Measurements from ENCODE around the gene C12orf57. TPM values are rescaled to one million over a fixed set of nuclear protein-coding genes. Genes with fewer than 3 reads are reported as not detected.

C12orf57 gene
- total and polyA plus RNA-seq, 2 of the 13 experiments (the other 11 are each of a cell fraction or from before 2014, with no cell fraction given) = 84.0 to 287 TPM

- TF ChIP-seq ZNF512B (CRISPR knock-in tag; IDR thresholded peaks at IDR 0.05; ENCODE audit: borderline replicate concordance) (no peak), ESRRA (CRISPR knock-in tag; IDR thresholded peaks at IDR 0.05; ENCODE audit: low read depth) (no peak), LBX2 (CRISPR knock-in tag; IDR thresholded peaks at IDR 0.05; ENCODE audit: borderline replicate concordance) (no peak), STAT6 (CRISPR knock-in tag; IDR thresholded peaks at IDR 0.05; ENCODE audit: borderline replicate concordance) (no peak), BHLHE40 (IDR thresholded peaks at IDR 0.05; ENCODE audit: low read length) (peak; percentile 80), CREB1 (IDR thresholded peaks at IDR 0.05) (no peak), CREB1 (CRISPR knock-in tag; IDR thresholded peaks at IDR 0.05) (no peak), MXI1 (IDR thresholded peaks at IDR 0.05; ENCODE audit: borderline replicate concordance, low read depth, low read length) (peak; percentile 69; the same call in 1 of the 3 replicates), TGIF2 (CRISPR knock-in tag; IDR thresholded peaks at IDR 0.05) (no peak), MED8 (CRISPR knock-in tag; IDR thresholded peaks at IDR 0.05; ENCODE audit: insufficient replicate concordance) (no peak), XBP1 (CRISPR knock-in tag; IDR thresholded peaks at IDR 0.05) (no peak), MED13 (CRISPR knock-in tag; IDR thresholded peaks at IDR 0.05) (no peak; the same call in 1 of the 2 replicates), ZNF800 (CRISPR knock-in tag; IDR thresholded peaks at IDR 0.05) (0 out of 2 replicates have a peak, but pooled peaks have one; percentile 60), ZNF414 (CRISPR knock-in tag; IDR thresholded peaks at IDR 0.05) (no peak), NCOA2 (CRISPR knock-in tag; IDR thresholded peaks at IDR 0.05) (0 out of 2 replicates have a peak, but pooled peaks have one; percentile 10), SMC3 (IDR thresholded peaks at IDR 0.05; ENCODE audit: low read length) (peak; percentile 75), HNF4A (CRISPR knock-in tag; IDR thresholded peaks at IDR 0.05) (peak; percentile 11; the same call in 1 of the 2 replicates), ZNF34 (CRISPR knock-in tag; IDR thresholded peaks at IDR 0.05; ENCODE audit: borderline replicate concordance) (no peak), MYC (CRISPR knock-in tag; IDR thresholded peaks at IDR 0.05; ENCODE audit: borderline replicate concordance) (peak; percentile 79), ZNF180 (CRISPR knock-in tag; IDR thresholded peaks at IDR 0.05; ENCODE audit: borderline replicate concordance, low read depth) (no peak), CCAR2 (optimal IDR thresholded peaks at IDR 0.05; ENCODE audit: low read depth, low read length) (no peak), ZFP82 (CRISPR knock-in tag; IDR thresholded peaks at IDR 0.05; ENCODE audit: borderline replicate concordance) (no peak)
Measured at GRCh38 chr12:6965026-6965661, 21.3 kb downstream of the C12orf57 start (continued).
